Activated CD8-positive, alpha-beta T cell treated with anti-CD3 and anti-CD28 coated beads for 36 hours (primary cell): Measurements from ENCODE around the gene ZNF248. TPM values are rescaled to one million over a fixed set of nuclear protein-coding genes. Genes with fewer than 3 reads are reported as not detected.

ENCODE experiments used
- ATAC-seq: fragments of 200-7000 bp; cut with Tn5 transposase; one replicate; pipeline ENCODE4 v1.10.0; 2021; ENCODE audit warnings: mild to moderate bottlenecking, moderate library complexity
- CTCF ChIA-PET: fragments of 350-600 bp; sonication (Branson Sonifier 250); formaldehyde crosslinking; loops from one replicate; lab custom pipeline; 2021; ENCODE audit warnings: antibody characterized with exemption; lab: Charles Lee
- POLR2A ChIA-PET: fragments of 350-600 bp; sonication (Branson Sonifier 250); formaldehyde crosslinking; loops from one replicate; lab custom pipeline; 2021; ENCODE audit warnings: antibody characterized with exemption; lab: Charles Lee
- DNase-seq: peaks from one replicate; pipeline ENCODE4 v3.0.0-alpha.2; 2020
- H3K27ac Mint-ChIP-seq: one replicate; pipeline ENCODE4 v1.8.0; 2021; ENCODE audit warnings: mild to moderate bottlenecking, mixed read lengths
- H3K27me3 Mint-ChIP-seq: one replicate; pipeline ENCODE4 v1.8.0; 2021; ENCODE audit warnings: mixed read lengths
- H3K36me3 Mint-ChIP-seq: one replicate; pipeline ENCODE4 v1.8.0; 2021; ENCODE audit warnings: low read depth, mixed read lengths
- H3K4me1 Mint-ChIP-seq: one replicate; pipeline ENCODE4 v1.8.0; 2021; ENCODE audit warnings: low read depth, mixed read lengths
- H3K4me3 Mint-ChIP-seq: one replicate; pipeline ENCODE4 v1.8.0; 2021; ENCODE audit warnings: mild to moderate bottlenecking, moderate library complexity, mixed read lengths
- H3K9me3 Mint-ChIP-seq: one replicate; pipeline ENCODE4 v1.8.0; 2021; ENCODE audit warnings: mixed read lengths
- intact Hi-C: fragments of 100-400 bp; cut with micrococcal nuclease; formaldehyde crosslinking; loops from one replicate; pipeline ENCODE4 v1.10.0; 2022
- total RNA-seq, 2 experiments: library from RNA; stranded (reverse); gene quantifications; one replicate each; pipeline ENCODE4 v1.2.3, GENCODE V29; 2021
- TF ChIP-seq, protein P1 (sequence below): fragments of 200-600 bp; IDR thresholded peaks from one replicate; pipeline ENCODE4 v1.8.0; 2022; ENCODE audit warnings: antibody characterized with exemption, mild to moderate bottlenecking

ZNF248 gene
- total RNA-seq, 2 experiments from 2014 or later = 8.3 to 8.5 TPM

GRCh38 chr10:37826806-37827205 is 30.6 kb downstream of the ZNF248 start:
- Mint-ChIP-seq H3K4me3 (no peak overlapping the region), H3K9me3 (peaks cover 61% of the 10 kb centered on the region), H3K4me1 (no peaks in the 10 kb centered on the region), H3K27me3 (no peaks in the 10 kb centered on the region), H3K27ac (no peak overlapping the region), H3K36me3 (peaks cover 62% of the 10 kb centered on the region)
- no peak for ATAC-seq
- intact Hi-C loops = no loop called here
- TF ChIP-seq, protein P1, sequence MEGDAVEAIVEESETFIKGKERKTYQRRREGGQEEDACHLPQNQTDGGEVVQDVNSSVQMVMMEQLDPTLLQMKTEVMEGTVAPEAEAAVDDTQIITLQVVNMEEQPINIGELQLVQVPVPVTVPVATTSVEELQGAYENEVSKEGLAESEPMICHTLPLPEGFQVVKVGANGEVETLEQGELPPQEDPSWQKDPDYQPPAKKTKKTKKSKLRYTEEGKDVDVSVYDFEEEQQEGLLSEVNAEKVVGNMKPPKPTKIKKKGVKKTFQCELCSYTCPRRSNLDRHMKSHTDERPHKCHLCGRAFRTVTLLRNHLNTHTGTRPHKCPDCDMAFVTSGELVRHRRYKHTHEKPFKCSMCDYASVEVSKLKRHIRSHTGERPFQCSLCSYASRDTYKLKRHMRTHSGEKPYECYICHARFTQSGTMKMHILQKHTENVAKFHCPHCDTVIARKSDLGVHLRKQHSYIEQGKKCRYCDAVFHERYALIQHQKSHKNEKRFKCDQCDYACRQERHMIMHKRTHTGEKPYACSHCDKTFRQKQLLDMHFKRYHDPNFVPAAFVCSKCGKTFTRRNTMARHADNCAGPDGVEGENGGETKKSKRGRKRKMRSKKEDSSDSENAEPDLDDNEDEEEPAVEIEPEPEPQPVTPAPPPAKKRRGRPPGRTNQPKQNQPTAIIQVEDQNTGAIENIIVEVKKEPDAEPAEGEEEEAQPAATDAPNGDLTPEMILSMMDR = no peak
- ChIA-PET CTCF (no interaction called here), POLR2A (no interaction called here)
- DNase-seq = no peak

GRCh38 chr10:37821237-37821636 is 36.2 kb downstream of the ZNF248 start:
- H3K4me1 Mint-ChIP-seq = no peaks in the 10 kb centered on the region
- no peak for DNase-seq
- ChIA-PET CTCF (no interaction called here), POLR2A (no interaction called here)
- peaks cover 14% of the 10 kb centered on the region for H3K36me3 Mint-ChIP-seq
- no peaks in the 10 kb centered on the region for H3K27me3 Mint-ChIP-seq
- no peak overlapping the region for H3K4me3 Mint-ChIP-seq
- peaks cover 63% of the 10 kb centered on the region for H3K9me3 Mint-ChIP-seq
- H3K27ac Mint-ChIP-seq = no peak overlapping the region
- intact Hi-C loops = no loop called here
- ATAC-seq = no peak
- TF ChIP-seq, protein P1 = no peak

DNA sequence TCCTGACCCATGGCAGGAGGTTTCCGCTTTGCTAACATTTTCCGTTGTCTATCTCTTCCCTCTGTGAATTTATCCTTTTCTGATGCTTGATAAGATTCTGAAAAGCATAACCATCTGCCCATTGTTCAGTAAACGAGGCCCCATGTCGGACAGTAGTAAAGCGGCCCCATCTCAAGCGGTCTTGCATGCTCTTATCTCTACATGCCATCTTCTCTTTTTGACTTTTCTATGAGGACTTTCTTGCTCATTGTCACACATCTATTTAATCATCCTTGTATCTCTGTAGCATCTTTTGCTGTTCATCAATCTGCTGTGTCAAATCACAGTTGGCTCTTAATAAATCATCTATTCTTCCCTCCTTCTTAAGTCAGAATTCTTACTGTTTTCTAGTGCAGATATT is 37.6 kb downstream of the ZNF248 start:
- intact Hi-C loops = no loop called here
- DNase-seq (no peak), ATAC-seq (no peak)
- Mint-ChIP-seq H3K4me3 (no peak overlapping the region), H3K27me3 (no peaks in the 10 kb centered on the region), H3K36me3 (peaks cover 10% of the 10 kb centered on the region), H3K9me3 (peaks cover 66% of the 10 kb centered on the region), H3K27ac (no peak overlapping the region), H3K4me1 (no peaks in the 10 kb centered on the region)
- CTCF ChIA-PET = no interaction called here
- TF ChIP-seq, protein P1 = no peak
- POLR2A ChIA-PET = no interaction called here

- intact Hi-C loops = no loop called here
- no peak for ATAC-seq
- peaks cover 27% of the 10 kb centered on the region for H3K36me3 Mint-ChIP-seq
- TF ChIP-seq, protein P1 = no peak
- no peak overlapping the region for H3K4me3 Mint-ChIP-seq
- H3K4me1 Mint-ChIP-seq = no peaks in the 10 kb centered on the region
- no peak for DNase-seq
- ChIA-PET POLR2A (no interaction called here), CTCF (no interaction called here)
- H3K27ac Mint-ChIP-seq = no peak overlapping the region
- H3K27me3 Mint-ChIP-seq = no peaks in the 10 kb centered on the region
- H3K9me3 Mint-ChIP-seq = peaks cover 72% of the 10 kb centered on the region
These were observed 41.1 kb downstream of the ZNF248 start for GRCh38 chr10:37816290-37816689.

- Mint-ChIP-seq H3K9me3 (peaks cover 63% of the 10 kb centered on the region), H3K4me1 (no peaks in the 10 kb centered on the region), H3K4me3 (no peak overlapping the region), H3K36me3 (peaks cover 32% of the 10 kb centered on the region), H3K27me3 (no peaks in the 10 kb centered on the region), H3K27ac (no peak overlapping the region)
- CTCF ChIA-PET = no interaction called here
- DNase-seq (no peak), ATAC-seq (no peak)
- TF ChIP-seq, protein P1 = no peak
- POLR2A ChIA-PET = no interaction called here
- intact Hi-C loops = no loop called here
These were observed 43.6 kb downstream of the ZNF248 start for GRCh38 chr10:37813763-37814162.
